PC-3 (cell line): ENCODE data around the gene HRH2. TPM values are rescaled to one million over a fixed set of nuclear protein-coding genes. Genes with fewer than 3 reads are reported as not detected.

Experiments
- ATAC-seq: fragments of 200-7000 bp; cut with Tn5 transposase; 2 replicates; pipeline ENCODE4 v1.9.1; 2020; ENCODE audit warnings: mild to moderate bottlenecking, moderate library complexity
- BruUV-seq: library from RNA; stranded (reverse); fragments of 400-500 nt; replicated peaks from 2 replicates; lab custom pipeline; 2021; lab: Mats Ljungman, UMichigan
- CTCF ChIA-PET: fragments of 300-600 bp; sonication (Branson Sonifier 250); formaldehyde crosslinking; loops from one replicate; lab custom pipeline; 2022; ENCODE audit warnings: antibody characterized with exemption; lab: Charles Lee
- POLR2A ChIA-PET: fragments of 300-600 bp; sonication (Branson Sonifier 250); formaldehyde crosslinking; loops from one replicate; lab custom pipeline; 2022; ENCODE audit warnings: antibody characterized with exemption; ENCODE audit not compliant: unreplicated experiment; lab: Charles Lee
- DNase-seq: peaks from one replicate; pipeline ENCODE4 v3.0.0-alpha.2; 2015
- H2AFZ ChIP-seq: fragments of 300-600 bp; sonication (generic); 2 replicates; pipeline ENCODE4 v1.6.0; 2016; ENCODE audit warnings: antibody characterized with exemption, low read length
- H3F3A ChIP-seq: fragments of 300-600 bp; sonication (generic); one replicate; pipeline ENCODE4 v1.6.0; 2017; ENCODE audit warnings: antibody characterized with exemption, low read length, control low read depth, mild to moderate bottlenecking; ENCODE audit not compliant: unreplicated experiment
- H3K27ac ChIP-seq: fragments of 300-600 bp; sonication (generic); 2 replicates; pipeline ENCODE4 v1.5.1; 2016; ENCODE audit warnings: mild to moderate bottlenecking, low read length
- H3K27me3 ChIP-seq: fragments of 300-600 bp; sonication (generic); 2 replicates; pipeline ENCODE4 v1.6.1; 2016; ENCODE audit warnings: low read length, mixed read lengths
- H3K36me3 ChIP-seq: fragments of 300-600 bp; sonication (generic); 2 replicates; pipeline ENCODE4 v1.6.1; 2016; ENCODE audit warnings: low read depth, mixed run types, low read length, mixed read lengths
- H3K4me1 ChIP-seq: fragments of 300-600 bp; sonication (generic); 2 replicates; pipeline ENCODE4 v1.5.1; 2016; ENCODE audit warnings: low read length; ENCODE audit not compliant: insufficient read depth
- H3K4me2 ChIP-seq: fragments of 300-600 bp; sonication (generic); 2 replicates; pipeline ENCODE4 v1.6.0; 2016; ENCODE audit warnings: low read length
- H3K4me3 ChIP-seq: fragments of 300-600 bp; sonication (generic); 2 replicates; pipeline ENCODE4 v1.5.1; 2016; ENCODE audit warnings: mild to moderate bottlenecking, low read length, mixed read lengths
- H3K79me2 ChIP-seq: fragments of 300-600 bp; sonication (generic); 2 replicates; pipeline ENCODE4 v1.6.1; 2017; ENCODE audit warnings: low read length, mixed read lengths
- H3K9ac ChIP-seq: fragments of 300-600 bp; sonication (generic); 2 replicates; pipeline ENCODE4 v1.6.0; 2016; ENCODE audit warnings: mild to moderate bottlenecking, low read length
- H3K9me2 ChIP-seq: fragments of 300-600 bp; sonication (generic); replicated peaks from 2 replicates; pipeline ENCODE4 v1.6.1; 2016; ENCODE audit warnings: mixed run types, low read length, mixed read lengths
- H3K9me3 ChIP-seq: fragments of 300-600 bp; sonication (generic); 2 replicates; pipeline ENCODE4 v1.6.1; 2016; ENCODE audit warnings: low read length, mixed read lengths
- H4K20me1 ChIP-seq: fragments of 300-600 bp; sonication (generic); 2 replicates; pipeline ENCODE4 v1.6.1; 2016; ENCODE audit warnings: low read length, mixed read lengths
- EZH2 ChIP-seq: fragments of 300-600 bp; sonication (generic); IDR thresholded peaks from one replicate; pipeline ENCODE4 v1.6.1; 2017; ENCODE audit warnings: antibody characterized with exemption, mild to moderate bottlenecking, low read length; ENCODE audit not compliant: unreplicated experiment
- EZH2phosphoT487 ChIP-seq: fragments of 300-600 bp; sonication (generic); IDR thresholded peaks from 2 replicates; pipeline ENCODE4 v1.6.1; 2018; ENCODE audit warnings: mild to moderate bottlenecking, antibody characterized with exemption, low read length, borderline replicate concordance
- intact Hi-C: fragments of 100-400 bp; cut with micrococcal nuclease; formaldehyde crosslinking; loops from 2 replicates; pipeline ENCODE4 v1.9.0; 2023
- total RNA-seq: library from RNA; depleted of rRNA; stranded (reverse); fragments of >200 nt; gene quantifications from 2 replicates; pipeline ENCODE4 v1.2.3, GENCODE V29; 2014
- TF ChIP-seq, protein P1 (sequence below): fragments of 300-600 bp; sonication (generic); conservative IDR thresholded peaks from 2 replicates; pipeline ENCODE4 v1.5.1; 2017; ENCODE audit warnings: antibody characterized with exemption, low read depth, mild to moderate bottlenecking, low read length

Gene HRH2
- total RNA-seq, 1 experiment from 2014 or later = not detected

- H3K9me2 ChIP-seq = no peaks in the 10 kb centered on the region
- ChIA-PET CTCF (no interaction called here), POLR2A (no interaction called here)
- no peak overlapping the region for H3K4me2 ChIP-seq
- no peaks in the 10 kb centered on the region for H4K20me1 ChIP-seq
- H3K4me3 ChIP-seq = no peak overlapping the region
- H3K36me3 ChIP-seq = no peaks in the 10 kb centered on the region
- intact Hi-C loops = no loop called here
- no peaks in the 10 kb centered on the region for H3K4me1 ChIP-seq
- no peak overlapping the region for H2AFZ ChIP-seq
- peaks cover 31% of the 10 kb centered on the region for H3K27me3 ChIP-seq
- no peak for ATAC-seq
- no TSS peak for BruUV-seq
- TF ChIP-seq EZH2phosphoT487 = no peak
- no peak for TF ChIP-seq EZH2
- TF ChIP-seq, protein P1, sequence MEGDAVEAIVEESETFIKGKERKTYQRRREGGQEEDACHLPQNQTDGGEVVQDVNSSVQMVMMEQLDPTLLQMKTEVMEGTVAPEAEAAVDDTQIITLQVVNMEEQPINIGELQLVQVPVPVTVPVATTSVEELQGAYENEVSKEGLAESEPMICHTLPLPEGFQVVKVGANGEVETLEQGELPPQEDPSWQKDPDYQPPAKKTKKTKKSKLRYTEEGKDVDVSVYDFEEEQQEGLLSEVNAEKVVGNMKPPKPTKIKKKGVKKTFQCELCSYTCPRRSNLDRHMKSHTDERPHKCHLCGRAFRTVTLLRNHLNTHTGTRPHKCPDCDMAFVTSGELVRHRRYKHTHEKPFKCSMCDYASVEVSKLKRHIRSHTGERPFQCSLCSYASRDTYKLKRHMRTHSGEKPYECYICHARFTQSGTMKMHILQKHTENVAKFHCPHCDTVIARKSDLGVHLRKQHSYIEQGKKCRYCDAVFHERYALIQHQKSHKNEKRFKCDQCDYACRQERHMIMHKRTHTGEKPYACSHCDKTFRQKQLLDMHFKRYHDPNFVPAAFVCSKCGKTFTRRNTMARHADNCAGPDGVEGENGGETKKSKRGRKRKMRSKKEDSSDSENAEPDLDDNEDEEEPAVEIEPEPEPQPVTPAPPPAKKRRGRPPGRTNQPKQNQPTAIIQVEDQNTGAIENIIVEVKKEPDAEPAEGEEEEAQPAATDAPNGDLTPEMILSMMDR = no peak
- no peak overlapping the region for H3K27ac ChIP-seq
- H3K79me2 ChIP-seq = no peaks in the 10 kb centered on the region
- no peak overlapping the region for H3K9ac ChIP-seq
- no peaks in the 10 kb centered on the region for H3F3A ChIP-seq
- no peaks in the 10 kb centered on the region for H3K9me3 ChIP-seq
- DNase-seq = no peak
Measured at GRCh38 chr5:175668006-175668405, 10.1 kb downstream of the HRH2 start.

GRCh38 chr5:175670372-175670771 is 12.5 kb downstream of the HRH2 start:
- Histone ChIP-seq H4K20me1 (no peaks in the 10 kb centered on the region), H3K4me1 (no peaks in the 10 kb centered on the region), H3F3A (no peaks in the 10 kb centered on the region), H3K79me2 (no peaks in the 10 kb centered on the region), H3K4me2 (no peak overlapping the region), H3K4me3 (no peak overlapping the region), H3K27ac (no peak overlapping the region), H3K9ac (no peak overlapping the region), H3K27me3 (peaks cover 36% of the 10 kb centered on the region), H3K9me3 (no peaks in the 10 kb centered on the region), H3K9me2 (no peaks in the 10 kb centered on the region), H2AFZ (no peak overlapping the region), H3K36me3 (no peaks in the 10 kb centered on the region)
- intact Hi-C loops = no loop called here
- no peak for DNase-seq
- no TSS peak for BruUV-seq
- TF ChIP-seq, protein P1 = no peak
- TF ChIP-seq EZH2phosphoT487 (no peak), EZH2 (no peak)
- ATAC-seq = no peak
- ChIA-PET CTCF (no interaction called here), POLR2A (no interaction called here)

GRCh38 chr5:175671013-175671412 is 13.1 kb downstream of the HRH2 start:
- Histone ChIP-seq H3K4me2 (no peak overlapping the region), H3K27me3 (peaks cover 38% of the 10 kb centered on the region), H3K9me2 (no peaks in the 10 kb centered on the region), H3F3A (no peaks in the 10 kb centered on the region), H3K36me3 (no peaks in the 10 kb centered on the region), H3K79me2 (no peaks in the 10 kb centered on the region), H3K9me3 (no peaks in the 10 kb centered on the region), H4K20me1 (no peaks in the 10 kb centered on the region), H3K27ac (no peak overlapping the region), H3K4me3 (no peak overlapping the region), H2AFZ (no peak overlapping the region), H3K4me1 (no peaks in the 10 kb centered on the region), H3K9ac (no peak overlapping the region)
- ChIA-PET CTCF (no interaction called here), POLR2A (no interaction called here)
- DNase-seq (no peak), ATAC-seq (no peak)
- BruUV-seq = no TSS peak
- intact Hi-C loops = no loop called here
- TF ChIP-seq EZH2phosphoT487 (no peak), EZH2 (no peak)
- TF ChIP-seq, protein P1 = no peak
